OCI-LY7 (cell line): ENCODE measurements around the gene OR1I1. TPM values are rescaled to one million over a fixed set of nuclear protein-coding genes. Genes with fewer than 3 reads are reported as not detected.

Experiments
- BruUV-seq: library from RNA; stranded (reverse); fragments of 400-500 nt; replicated peaks from 2 replicates; lab custom pipeline; 2021; lab: Mats Ljungman, UMichigan
- CTCF ChIA-PET: fragments of 300-600 bp; sonication (Branson Sonifier 250); formaldehyde crosslinking; loops from one replicate; lab custom pipeline; 2022; ENCODE audit warnings: antibody characterized with exemption; ENCODE audit not compliant: unreplicated experiment; lab: Charles Lee
- POLR2A ChIA-PET: fragments of 300-600 bp; sonication (Branson Sonifier 250); formaldehyde crosslinking; loops from one replicate; lab custom pipeline; 2022; ENCODE audit warnings: antibody characterized with exemption; lab: Charles Lee
- DNase-seq: peaks from one replicate; pipeline ENCODE4 v3.0.0-alpha.2; 2015; ENCODE audit warnings: low spot score
- H2AFZ ChIP-seq: fragments of 200-600 bp; sonication (generic), shearing (Covaris generic); 2 replicates; pipeline ENCODE4 v1.6.1; 2014; ENCODE audit warnings: mild to moderate bottlenecking, antibody characterized with exemption, low read length, moderate library complexity
- H3K27ac ChIP-seq: fragments of 200-600 bp; sonication (generic); 2 replicates; pipeline ENCODE4 v1.5.1; 2014; ENCODE audit warnings: mixed run types, low read depth, mild to moderate bottlenecking, moderate library complexity, low read length, inconsistent platforms; ENCODE audit not compliant: poor library complexity, severe bottlenecking
- H3K36me3 ChIP-seq: fragments of 200-600 bp; sonication (generic); 2 replicates; pipeline ENCODE4 v1.6.1; 2014; ENCODE audit warnings: mild to moderate bottlenecking, antibody characterized with exemption, low read length, moderate library complexity, mixed read lengths; ENCODE audit not compliant: insufficient read depth
- H3K4me1 ChIP-seq: fragments of 200-600 bp; sonication (generic); 2 replicates; pipeline ENCODE4 v1.5.1; 2014; ENCODE audit warnings: mild to moderate bottlenecking, low read length; ENCODE audit not compliant: insufficient read depth, poor library complexity, severe bottlenecking
- H3K4me2 ChIP-seq: fragments of 200-600 bp; sonication (generic); 2 replicates; pipeline ENCODE4 v1.6.1; 2014; ENCODE audit warnings: mild to moderate bottlenecking, low read length
- H3K4me3 ChIP-seq: fragments of 200-600 bp; sonication (generic); 2 replicates; pipeline ENCODE4 v1.5.1; 2014; ENCODE audit warnings: mild to moderate bottlenecking, low read depth, low read length; ENCODE audit not compliant: poor library complexity, severe bottlenecking
- H3K79me2 ChIP-seq: fragments of 200-600 bp; sonication (generic); 2 replicates; pipeline ENCODE4 v1.6.1; 2016; ENCODE audit warnings: low read depth, mild to moderate bottlenecking, low read length, moderate library complexity, mixed read lengths; ENCODE audit not compliant: insufficient read depth
- H3K9me2 ChIP-seq: fragments of 200-600 bp; sonication (generic); 2 replicates; pipeline ENCODE4 v1.6.1; 2016; ENCODE audit warnings: mild to moderate bottlenecking, low read length, mixed read lengths; ENCODE audit not compliant: insufficient read depth
- H3K9me3 ChIP-seq: fragments of 200-600 bp; sonication (generic); 2 replicates; pipeline ENCODE4 v1.6.1; 2014; ENCODE audit warnings: mild to moderate bottlenecking, mixed run types, low read length, mixed read lengths
- H4K20me1 ChIP-seq: fragments of 200-600 bp; sonication (generic); 2 replicates; pipeline ENCODE4 v1.6.1; 2014; ENCODE audit warnings: mild to moderate bottlenecking, antibody characterized with exemption, low read length, moderate library complexity, mixed read lengths; ENCODE audit not compliant: insufficient read depth
- CTCF ChIP-seq: fragments of 200-600 bp; sonication (generic); conservative IDR thresholded peaks from 2 replicates; pipeline ENCODE4 v1.5.1; 2014; ENCODE audit warnings: mild to moderate bottlenecking, antibody characterized with exemption, low read length, moderate library complexity, mixed read lengths
- EZH2phosphoT487 ChIP-seq: fragments of 200-600 bp; sonication (generic); IDR thresholded peaks from 2 replicates; pipeline ENCODE4 v1.6.1; 2018; ENCODE audit warnings: low read depth, borderline replicate concordance, mild to moderate bottlenecking, mixed run types, antibody characterized with exemption, low read length, moderate library complexity, mixed read lengths
- intact Hi-C: fragments of 100-400 bp; cut with micrococcal nuclease; formaldehyde crosslinking; loops from one replicate; pipeline ENCODE4 v1.10.0; 2022; ENCODE audit not compliant: unreplicated experiment
- total RNA-seq, 2 experiments: library from RNA; depleted of rRNA in 1 of 2; stranded (reverse); fragments of >200 nt in 1 of 2; shearing (Covaris generic) in 1 of 2; gene quantifications; 2 replicates each; pipeline ENCODE4 v1.2.3, GENCODE V29; 2014 to 2022

OR1I1 gene
- total RNA-seq, 2 experiments from 2014 or later: not detected

- intact Hi-C loops: no loop called here
- peaks cover 31% of the 10 kb centered on the region for H3K36me3 ChIP-seq
- BruUV-seq: no TSS peak
- POLR2A ChIA-PET: interaction anchor here (0.6 to 1.5 kb wide), 2 partner anchors 9 to 16 kb away, joined by 3 to 4 read pairs; no protein-coding TSS in a partner anchor
- no peak for TF ChIP-seq EZH2phosphoT487
- TF ChIP-seq CTCF: no peak
- DNase-seq: peak; percentile 26
- peak overlapping the region; percentile 87 for H3K4me2 ChIP-seq
- peaks cover 11% of the 10 kb centered on the region; the same call in 1 of the 2 replicates for H3K79me2 ChIP-seq
- no peaks in the 10 kb centered on the region for H3K9me2 ChIP-seq
- H3K9me3 ChIP-seq: no peaks in the 10 kb centered on the region
- peak overlapping the region; percentile 64 for H3K27ac ChIP-seq
- no peaks in the 10 kb centered on the region for H4K20me1 ChIP-seq
- CTCF ChIA-PET: no interaction called here
- peak overlapping the region; percentile 86 for H3K4me3 ChIP-seq
- peak overlapping the region; percentile 88 for H2AFZ ChIP-seq
- H3K4me1 ChIP-seq: peaks cover 15% of the 10 kb centered on the region
Observed at GRCh38 chr19:15124572-15125231, 42.7 kb downstream of the OR1I1 start.

DNA sequence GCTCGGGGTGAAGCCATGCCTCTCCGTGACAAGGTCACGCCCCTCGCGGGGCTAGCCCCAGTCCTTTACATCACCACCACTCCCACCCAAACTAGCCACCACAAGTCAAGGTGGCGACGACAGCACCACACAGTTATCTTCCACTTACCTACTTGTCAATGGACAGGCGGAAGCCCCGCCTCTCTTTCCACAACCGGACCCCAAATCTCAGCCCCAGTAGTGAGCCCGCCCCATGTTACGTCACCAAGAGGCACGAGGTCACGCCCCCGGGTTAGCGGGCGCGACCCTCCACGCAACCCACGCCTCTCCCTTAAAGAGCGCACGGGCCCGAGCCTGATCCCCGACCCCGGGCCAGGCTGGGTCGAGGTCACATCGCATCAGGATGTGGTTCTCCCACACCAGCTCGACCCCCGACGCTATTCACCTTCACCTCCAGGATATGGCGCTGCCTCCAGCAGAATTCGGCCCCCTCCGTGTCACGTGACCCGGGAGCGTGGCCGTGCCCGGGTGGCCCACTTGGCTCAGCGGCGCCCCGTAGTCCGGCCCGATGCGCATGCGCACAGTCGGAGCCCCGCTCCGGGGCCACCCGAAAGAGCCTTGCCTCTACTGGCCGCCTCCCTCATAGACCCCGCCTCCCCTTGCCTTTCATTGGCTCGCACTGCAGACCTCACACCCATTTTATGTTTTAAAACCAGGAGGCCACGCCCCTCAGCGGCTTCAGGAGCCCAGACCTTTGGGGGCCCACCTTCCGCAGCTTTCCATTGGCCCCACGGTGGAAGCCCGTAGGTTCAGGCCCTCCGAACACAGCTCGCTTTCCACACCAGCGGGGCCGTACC, 43.4 kb downstream of the OR1I1 start:
- H3K79me2 ChIP-seq: peaks cover 11% of the 10 kb centered on the region; the same call in 1 of the 2 replicates
- intact Hi-C loops: no loop called here
- H4K20me1 ChIP-seq: no peaks in the 10 kb centered on the region
- H3K27ac ChIP-seq: peak overlapping the region; percentile 64
- no TSS peak for BruUV-seq
- H3K9me3 ChIP-seq: no peaks in the 10 kb centered on the region
- ChIA-PET CTCF (no interaction called here), POLR2A (interaction anchor here (0.9 kb wide), 1 partner anchor 172 kb away, joined by 3 read pairs; no protein-coding TSS in a partner anchor)
- peak overlapping the region; percentile 88 for H2AFZ ChIP-seq
- DNase-seq: peak; percentile 99
- peaks cover 23% of the 10 kb centered on the region for H3K36me3 ChIP-seq
- peaks cover 15% of the 10 kb centered on the region for H3K4me1 ChIP-seq
- H3K4me2 ChIP-seq: peak overlapping the region; percentile 87
- TF ChIP-seq CTCF (peak; percentile 25; the same call in 1 of the 2 replicates), EZH2phosphoT487 (no peak)
- H3K9me2 ChIP-seq: no peaks in the 10 kb centered on the region
- H3K4me3 ChIP-seq: peak overlapping the region; percentile 86
